HG03135 (cell line): Measurements from ENCODE around the gene CRK.
"Not testable (repeated sequence)": the region's sequence is repeated elsewhere in the genome, so short reads cannot be mapped to it uniquely, and the experiment has no call there.

Source experiments
- ATAC-seq: cut with Tn5 transposase; IDR thresholded peaks from one replicate; pipeline ENCODE4 v1.9.1; 2021; ENCODE audit warnings: mild to moderate bottlenecking, moderate library complexity; ENCODE audit not compliant: unreplicated experiment

CRK gene

GRCh38 chr17:1435326-1435725 is 20.7 kb downstream of the CRK start:
- no peak for ATAC-seq

- no peak for ATAC-seq
Measured at GRCh38 chr17:1434150-1434549, 21.9 kb downstream of the CRK start.

- no peak for ATAC-seq
Measured at GRCh38 chr17:1431631-1432104, 24.4 kb downstream of the CRK start.

GRCh38 chr17:1423456-1424135 is 32.4 kb downstream of the CRK start:
- ATAC-seq = no peak

GRCh38 chr17:1422885-1423284 is 33.1 kb downstream of the CRK start:
- no peak for ATAC-seq

- ATAC-seq = no peak
Measured at GRCh38 chr17:1421470-1421869, 34.6 kb downstream of the CRK start.

GRCh38 chr17:1420981-1421380 is 35.1 kb downstream of the CRK start:
- ATAC-seq = no peak

GRCh38 chr17:1420163-1420562 is 35.9 kb downstream of the CRK start:
- ATAC-seq = no peak

GRCh38 chr17:1418476-1418875 is 37.6 kb downstream of the CRK start:
- not testable (repeated sequence) for ATAC-seq

GRCh38 chr17:1416414-1416813 is 39.6 kb downstream of the CRK start:
- no peak for ATAC-seq

GRCh38 chr17:1414634-1415033 is 41.4 kb downstream of the CRK start:
- ATAC-seq = no peak

- ATAC-seq = no peak
Measured at GRCh38 chr17:1414001-1414574, 41.9 kb downstream of the CRK start.

GRCh38 chr17:1413281-1413791 is 42.7 kb downstream of the CRK start:
- ATAC-seq = no peak

GRCh38 chr17:1412185-1413110 is 43.6 kb downstream of the CRK start:
- ATAC-seq = no peak

- ATAC-seq = no peak
Measured at GRCh38 chr17:1402262-1402586, 53.8 kb downstream of the CRK start.

GRCh38 chr17:1399679-1400512 is 56.1 kb downstream of the CRK start, which contains the start of gene YWHAE:
TSS of gene YWHAE (minus strand) at chr17:1400222. CDS start at chr17:1400110, 112 bp downstream.
- ATAC-seq = peak; percentile 85

GRCh38 chr17:1398931-1399678 is 56.9 kb downstream of the CRK start:
- ATAC-seq = peak; percentile 12

- no peak for ATAC-seq
Measured at GRCh38 chr17:1398028-1398427, 58.0 kb downstream of the CRK start.

GRCh38 chr17:1395876-1396665 is 60.0 kb downstream of the CRK start:
- ATAC-seq = not testable (repeated sequence)
